ENCODE results near the gene GLP1R. TPM values are rescaled to one million over a fixed set of nuclear protein-coding genes. Genes with fewer than 3 reads are reported as not detected.

GLP1R gene
- 1 to 10 TPM in 1 of 5 donors, under 1 TPM in 4; 0.40 to 1.0 (median 0.56) TPM for polyA plus RNA-seq (ENCODE audit: insufficient read depth in 1 of 5, insufficient read length in 5 of 5, low replicate concordance in 1 of 5)
- long read RNA-seq, donor 1, result 0 reads
- long read RNA-seq, donor 2, result 0 reads
- long read RNA-seq, donor 3, result 0 reads
- long read RNA-seq, donor 4, result 0 reads
- long read RNA-seq, donor 5, result 0 reads
- long read RNA-seq, donor 6, result 0 reads
- long read RNA-seq, donor 7, result 0 reads
- long read RNA-seq, donor 8, result 0 reads

GRCh38 chr6:39048481-39049399, at the start of gene GLP1R:
Gene GLP1R (plus strand): TSS chr6:39048781. CDS start chr6:39048841, 60 bp downstream.
- no peak for DNase-seq

GRCh38 chr6:39003072-39003471, 45.5 kb upstream of the GLP1R start:
- DNase-seq, result no peak

- DNase-seq, result no peak
Observed at GRCh38 chr6:39003492-39003891, 45.1 kb upstream of the GLP1R start.

GRCh38 chr6:39004801-39005200, 43.8 kb upstream of the GLP1R start:
- DNase-seq, result no peak

GRCh38 chr6:39005774-39006173, 42.8 kb upstream of the GLP1R start:
- no peak for DNase-seq

GRCh38 chr6:39007575-39007974, 41.0 kb upstream of the GLP1R start:
- DNase-seq, result no peak

GRCh38 chr6:39008737-39009136, 39.8 kb upstream of the GLP1R start:
- no peak for DNase-seq

- DNase-seq, result no peak
Observed at GRCh38 chr6:39009476-39009875, 39.1 kb upstream of the GLP1R start.

- no peak for DNase-seq
Observed at GRCh38 chr6:39016839-39017546, 31.6 kb upstream of the GLP1R start.

- DNase-seq, result no peak
Observed at GRCh38 chr6:39017547-39017880, 31.1 kb upstream of the GLP1R start.

- no peak for DNase-seq
Observed at GRCh38 chr6:39018103-39018502, 30.5 kb upstream of the GLP1R start.

GRCh38 chr6:39020136-39020535, 28.4 kb upstream of the GLP1R start:
- no peak for DNase-seq

GRCh38 chr6:39021041-39021440, 27.5 kb upstream of the GLP1R start:
- DNase-seq, result no peak

GRCh38 chr6:39021779-39022178, 26.8 kb upstream of the GLP1R start:
- no peak for DNase-seq

GRCh38 chr6:39026175-39026574, 22.4 kb upstream of the GLP1R start:
- DNase-seq, result no peak

GRCh38 chr6:39029156-39030011, 19.2 kb upstream of the GLP1R start:
- no peak for DNase-seq

GRCh38 chr6:39035681-39036080, 12.9 kb upstream of the GLP1R start:
- no peak for DNase-seq

GRCh38 chr6:39037082-39037508, 11.5 kb upstream of the GLP1R start:
- no peak for DNase-seq

- DNase-seq, result no peak
Observed at GRCh38 chr6:39037707-39038106, 10.9 kb upstream of the GLP1R start.

GRCh38 chr6:39040080-39040673, 8.4 kb upstream of the GLP1R start:
- DNase-seq, result no peak

GRCh38 chr6:39041072-39041471, 7.5 kb upstream of the GLP1R start:
- DNase-seq, result no peak
